HFF-Myc (cell line): ENCODE measurements around the gene LTN1.

Source experiments
- DNase-seq: peaks from one replicate; pipeline ENCODE4 v3.0.0-alpha.2; 2011; ENCODE audit warnings: low read depth; ENCODE audit errors: extremely low read depth
- H3K4me3 ChIP-seq: replicated peaks from 2 replicates; pipeline ENCODE4 v1.5.1; 2011; ENCODE audit warnings: low read depth, mild to moderate bottlenecking, control low read depth, low read length
- CTCF ChIP-seq: IDR thresholded peaks from 2 replicates; pipeline ENCODE4 v1.5.1; 2012; ENCODE audit warnings: mild to moderate bottlenecking, low read depth, low read length, control low read depth; ENCODE audit errors: missing control alignments

The LTN1 gene

GRCh38 chr21:28963831-28964230 lies 28.8 kb downstream of the LTN1 start:
- no peak for TF ChIP-seq CTCF
- no peak for DNase-seq
- H3K4me3 ChIP-seq: no peak overlapping the region

- no peak overlapping the region for H3K4me3 ChIP-seq
- DNase-seq: no peak
- TF ChIP-seq CTCF: no peak
Measured at GRCh38 chr21:28962465-28962864, 30.2 kb downstream of the LTN1 start.

- TF ChIP-seq CTCF: no peak
- no peak overlapping the region for H3K4me3 ChIP-seq
- DNase-seq: no peak
Measured at GRCh38 chr21:28961927-28962326, 30.8 kb downstream of the LTN1 start.

GRCh38 chr21:28960245-28960644 lies 32.4 kb downstream of the LTN1 start:
- H3K4me3 ChIP-seq: no peak overlapping the region
- no peak for DNase-seq
- TF ChIP-seq CTCF: no peak

- DNase-seq: peak; percentile 21
- no peak overlapping the region for H3K4me3 ChIP-seq
- no peak for TF ChIP-seq CTCF
Measured at GRCh38 chr21:28959367-28960099, 33.1 kb downstream of the LTN1 start.

GRCh38 chr21:28953247-28953646 lies 39.4 kb downstream of the LTN1 start:
- DNase-seq: no peak
- H3K4me3 ChIP-seq: no peak overlapping the region
- TF ChIP-seq CTCF: no peak

- TF ChIP-seq CTCF: no peak
- no peak overlapping the region for H3K4me3 ChIP-seq
- DNase-seq: no peak
Measured at GRCh38 chr21:28952686-28953085, 40.0 kb downstream of the LTN1 start.
